NOMO-1 (cell line): ENCODE measurements around the gene ABHD14A.
A peak's percentile ranks its signal among the peaks of the same experiment; 100 is the strongest.
"Not testable (repeated sequence)": the region's sequence is repeated elsewhere in the genome, so short reads cannot be mapped to it uniquely, and the experiment has no call there.

ENCODE experiments used
- DNase-seq, 2 experiments: peaks; one replicate each; lab custom pipeline; 2025; ENCODE audit not compliant: unreplicated experiment in 2 of 2; lab: John Stamatoyannopoulos, UW

Gene ABHD14A

DNA sequence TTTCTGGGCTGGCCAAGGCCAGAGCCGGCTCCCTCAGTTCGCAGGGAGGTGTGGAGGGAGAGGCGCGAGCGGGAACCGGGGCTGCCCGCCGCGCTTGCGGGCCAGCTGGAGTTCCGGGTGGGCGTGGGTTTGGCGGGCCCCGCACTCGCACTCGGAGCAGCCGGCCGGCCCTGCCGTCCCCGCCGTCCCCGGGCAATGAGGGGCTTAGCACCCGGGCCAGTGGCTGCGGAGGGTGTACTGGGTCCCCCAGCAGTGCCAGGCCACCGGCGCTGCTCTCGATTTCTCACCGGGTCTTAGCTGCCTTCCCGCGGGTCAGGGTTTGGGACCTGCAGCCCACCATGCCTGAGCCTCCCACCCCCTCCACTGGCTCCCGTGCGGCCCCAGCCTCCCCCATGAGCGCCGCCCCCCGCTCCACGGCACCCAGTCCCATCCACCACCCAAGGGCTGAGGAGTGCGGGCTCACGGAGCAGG is 15.7 kb downstream of the ABHD14A start:
- not testable (repeated sequence) for DNase-seq

DNA sequence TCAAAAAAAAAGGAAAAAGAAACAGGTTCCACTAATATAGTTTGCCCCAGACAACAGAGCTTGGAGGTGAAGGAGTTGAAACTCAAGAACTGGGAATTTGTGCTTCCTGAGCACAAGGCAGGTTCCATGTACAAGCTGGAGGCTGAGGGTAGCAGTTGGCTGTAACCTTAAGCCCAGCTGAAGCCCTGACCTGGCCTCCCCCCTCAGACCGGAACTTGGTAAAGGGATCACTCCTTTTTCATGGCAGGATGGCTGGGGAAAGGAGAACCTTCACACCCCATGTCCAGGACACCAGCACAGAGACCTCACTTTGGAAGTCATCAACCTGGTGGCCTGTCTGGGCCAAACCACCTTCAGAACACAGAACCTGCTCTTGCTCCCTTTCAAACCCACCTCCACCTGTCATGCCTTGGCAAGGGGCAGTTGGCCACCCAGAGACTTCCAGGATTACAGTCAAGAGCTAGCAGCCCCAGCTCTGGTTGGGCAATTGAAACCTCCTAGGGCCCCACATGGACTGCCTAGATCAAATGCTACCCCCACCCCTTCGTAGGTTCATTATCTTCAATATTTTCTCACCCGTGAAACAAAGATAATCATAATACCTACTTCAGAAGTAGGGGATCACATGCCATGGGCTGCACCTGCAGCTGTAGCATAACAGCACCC is 17.3 kb downstream of the ABHD14A start:
- DNase-seq = no peak

DNA sequence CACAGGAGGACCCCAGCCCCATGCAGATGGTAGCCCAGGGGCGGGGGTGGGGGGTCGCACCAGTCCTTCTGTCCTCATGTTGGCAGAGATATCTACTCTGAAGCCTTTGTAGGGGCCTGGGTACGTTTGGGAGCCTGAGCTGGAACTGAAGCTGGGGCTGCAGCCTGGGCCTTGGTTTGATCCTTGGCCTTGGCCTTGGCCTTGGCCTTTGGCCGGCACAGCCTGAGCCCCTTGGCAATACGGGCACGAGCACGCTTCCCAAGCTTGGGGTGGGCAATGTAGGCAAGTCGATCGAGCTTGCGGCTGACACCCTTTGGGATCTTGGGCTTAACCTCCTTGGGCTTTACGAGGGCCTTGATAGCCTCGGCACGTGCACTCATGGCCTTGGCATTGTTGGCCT is 18.8 kb downstream of the ABHD14A start:
- DNase-seq = not testable (repeated sequence)

DNA sequence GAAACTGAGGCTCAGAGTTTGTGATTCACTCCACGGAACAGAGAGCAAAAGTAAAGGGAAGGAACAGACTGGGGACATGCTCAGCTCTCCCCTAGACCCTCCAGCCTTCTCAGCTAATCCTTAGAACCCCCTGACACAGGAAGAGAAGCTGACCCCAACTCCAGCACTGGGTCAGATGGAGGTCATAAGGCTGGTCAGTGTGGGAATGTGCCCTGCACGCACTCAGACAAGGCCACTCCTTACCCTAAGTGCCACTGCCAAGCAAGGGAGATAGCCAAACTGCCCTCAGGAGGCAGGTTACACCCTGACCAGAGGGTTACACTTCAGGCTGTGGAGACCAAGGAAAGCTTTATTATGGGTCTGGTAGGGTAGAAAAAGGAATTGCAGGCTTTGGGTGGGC is 19.7 kb downstream of the ABHD14A start:
- no peak for DNase-seq

DNA sequence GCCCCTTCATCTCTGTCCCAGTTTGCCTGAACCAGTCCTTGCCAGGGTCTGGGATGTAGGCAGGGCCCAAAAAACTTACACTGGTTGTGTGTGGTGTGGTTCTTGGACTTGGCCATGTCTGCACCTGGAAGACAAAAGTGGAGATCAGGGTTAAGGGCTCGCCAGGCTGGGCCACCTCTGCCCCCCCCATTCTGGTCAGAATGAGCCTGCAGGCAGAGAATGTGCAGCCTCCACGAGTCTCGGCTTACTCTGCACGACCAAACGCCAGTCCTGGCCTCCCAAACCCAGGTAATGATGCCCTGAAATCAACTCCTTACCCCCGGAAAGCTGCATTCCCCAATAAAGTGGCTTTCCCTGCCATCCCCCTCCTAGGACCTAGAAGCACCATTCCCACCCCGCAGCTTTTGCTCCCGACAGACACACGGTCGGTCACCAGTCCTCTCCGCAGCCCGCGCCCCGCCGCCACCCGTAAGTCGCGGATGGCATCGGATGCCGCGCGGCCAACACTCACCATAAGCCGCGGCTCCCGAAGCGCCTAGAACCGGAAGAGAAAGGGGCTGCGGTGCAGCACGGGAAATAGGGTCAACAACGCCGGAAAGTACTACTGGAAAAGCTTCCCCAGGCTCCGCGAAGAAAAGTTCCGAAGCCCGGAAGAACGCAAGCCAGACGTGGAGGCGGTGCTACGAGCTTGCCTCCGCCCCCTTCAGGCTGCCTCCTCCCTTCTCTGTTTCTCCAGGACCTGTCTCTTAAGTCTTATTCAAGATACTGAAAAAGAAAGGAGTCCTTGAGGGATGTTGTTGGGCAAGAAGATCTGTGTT is 20.7 kb downstream of the ABHD14A start, which contains the start of gene RPL29:
Gene RPL29 (minus strand): TSS at position 550 of the 818 bp plus-strand sequence. CDS start 434 bp downstream, at position 116.
- peak; percentile 93 to 95 for DNase-seq

- no peak for DNase-seq
Measured at GRCh38 chr3:51997172-51997571, 22.3 kb downstream of the ABHD14A start.

- no peak for DNase-seq
Measured at GRCh38 chr3:51997935-51998596, 23.2 kb downstream of the ABHD14A start.

DNA sequence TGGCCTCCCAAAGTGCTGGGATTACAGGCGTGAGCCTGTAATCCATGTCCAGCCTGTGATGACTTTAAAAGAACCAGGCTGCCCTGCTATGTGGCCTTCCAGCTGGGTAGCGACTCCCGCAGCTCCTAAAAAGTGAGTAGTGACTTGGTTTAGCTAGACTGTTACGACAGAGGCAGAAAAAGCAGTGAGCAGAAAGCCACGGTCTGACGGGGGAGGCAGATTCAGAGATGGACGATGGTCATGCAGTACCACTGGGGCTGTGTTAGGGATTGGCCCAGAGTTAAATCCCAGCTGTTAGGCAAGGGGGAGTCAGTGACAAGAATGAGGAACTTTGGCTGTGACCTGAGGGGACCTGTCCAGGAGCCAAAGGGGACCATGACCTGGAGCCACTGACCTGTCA is 23.9 kb downstream of the ABHD14A start:
- no peak for DNase-seq

- DNase-seq = no peak
Measured at GRCh38 chr3:51999846-52000245, 25.0 kb downstream of the ABHD14A start.

- peak; percentile 57 to 71 for DNase-seq
Measured at GRCh38 chr3:52001443-52001974, 26.6 kb downstream of the ABHD14A start.

- DNase-seq = no peak
Measured at GRCh38 chr3:52002748-52003147, 27.9 kb downstream of the ABHD14A start.

GRCh38 chr3:52004163-52004787 is 29.4 kb downstream of the ABHD14A start:
- DNase-seq = no peak

DNA sequence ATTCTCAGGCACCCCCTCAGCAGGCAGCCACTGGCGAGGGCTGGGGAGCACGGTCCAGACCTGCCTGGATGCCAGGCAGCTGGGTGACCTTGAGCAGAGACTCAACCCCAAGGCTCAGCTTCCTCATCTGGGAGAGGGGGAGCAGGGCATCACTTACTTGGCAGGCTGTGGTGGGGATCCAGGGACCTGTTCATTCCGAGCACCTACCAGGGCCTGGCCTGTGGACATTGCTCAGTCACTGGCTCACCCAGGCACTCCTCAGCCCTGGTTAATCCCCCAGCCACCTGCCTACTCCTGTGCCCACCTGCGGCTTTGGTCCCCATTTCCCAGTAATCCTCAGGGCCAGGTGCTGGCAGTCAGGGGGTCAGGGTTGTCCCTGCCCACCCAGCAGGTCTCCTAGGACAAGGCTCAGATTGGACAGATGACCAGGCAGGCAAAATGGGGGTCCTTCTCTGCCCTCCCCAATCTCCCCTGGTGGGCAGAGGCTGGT is 30.1 kb downstream of the ABHD14A start:
- DNase-seq = no peak

GRCh38 chr3:52005571-52005986 is 30.7 kb downstream of the ABHD14A start:
- no peak for DNase-seq

GRCh38 chr3:52006017-52006819 is 31.4 kb downstream of the ABHD14A start:
- DNase-seq = no peak

GRCh38 chr3:52006820-52007133 is 31.9 kb downstream of the ABHD14A start:
- DNase-seq = no peak

DNA sequence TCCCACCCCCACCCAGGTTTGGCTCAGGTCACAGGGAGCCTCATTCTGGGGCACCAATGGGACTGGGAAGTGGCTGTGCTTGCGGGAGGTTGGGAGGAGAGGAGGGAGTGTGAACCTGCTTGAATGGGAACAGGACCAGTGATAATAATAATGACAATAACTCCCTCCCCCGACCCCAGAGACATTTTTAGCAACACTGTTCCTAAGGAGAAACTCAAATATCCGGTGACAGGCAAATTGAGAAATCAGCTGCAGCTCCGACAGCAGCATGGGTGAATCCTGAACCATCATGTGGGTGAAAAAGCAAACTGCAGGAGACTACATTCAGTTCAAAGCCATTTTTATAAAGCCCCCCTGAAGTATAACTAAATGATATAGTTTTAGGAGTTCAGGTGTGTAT is 32.4 kb downstream of the ABHD14A start:
- DNase-seq = no peak

DNA sequence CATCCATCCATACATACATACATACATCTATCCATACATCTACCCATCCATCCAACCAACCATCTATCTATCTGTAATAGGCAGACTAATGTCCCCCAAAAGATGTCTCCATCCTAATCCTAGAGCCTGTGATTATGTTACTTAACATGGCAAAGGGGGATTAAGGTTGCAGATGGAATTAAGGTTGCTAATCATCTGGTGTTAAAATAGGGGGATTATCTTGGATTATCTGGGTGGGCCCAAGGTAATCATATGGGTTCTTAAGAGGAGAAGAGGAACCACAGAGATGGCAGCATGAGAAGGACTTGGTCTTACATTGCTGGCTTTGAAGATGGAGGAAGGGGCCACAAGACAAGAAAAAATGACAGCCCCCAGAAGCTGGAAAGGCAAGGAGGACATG is 35.6 kb downstream of the ABHD14A start:
- no peak for DNase-seq

DNA sequence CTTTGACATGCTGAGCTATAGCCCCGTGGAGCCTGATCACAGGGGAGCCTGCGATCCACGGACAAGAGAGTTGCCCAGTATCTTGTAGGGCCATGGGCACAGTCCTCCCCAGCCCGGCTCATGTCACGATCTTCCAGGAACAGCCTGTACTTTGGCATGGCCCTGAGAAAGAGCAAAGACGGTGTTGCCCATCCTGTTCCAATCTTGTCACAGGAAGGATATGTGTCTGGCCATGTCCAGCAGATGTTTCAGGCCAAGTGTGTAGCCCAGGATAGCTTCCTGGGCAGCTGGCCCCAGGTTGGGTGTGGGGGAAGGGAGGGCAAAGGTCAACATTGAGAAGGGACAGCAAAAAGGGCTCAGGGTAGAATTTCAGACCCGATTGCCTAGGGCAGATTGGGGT is 37.8 kb downstream of the ABHD14A start:
- no peak for DNase-seq
